Gastrocnemius medialis (tissue), 4 donors: Measurements from ENCODE around the gene PTCRA. TPM values are rescaled to one million over a fixed set of nuclear protein-coding genes. Genes with fewer than 3 reads are reported as not detected.

Experiments
- ATAC-seq, 2 donors: fragments of 150-250 bp; one replicate each; pipeline ENCODE4 v1.9.1; 2016
- DNase-seq, 2 donors: peaks; one replicate each; pipeline ENCODE4 v3.0.0-alpha.2; 2019
- H3K27ac ChIP-seq, 4 donors: fragments of 200-600 bp; sonication (generic); 1 replicate in 1 of 4; 2 replicates in 3 of 4; pipeline ENCODE4 v1.5.1; 2016 to 2018; ENCODE audit warnings: mild to moderate bottlenecking in 2 of 4, moderate library complexity in 1 of 4
- H3K27me3 ChIP-seq, 3 donors: fragments of 200-600 bp; sonication (generic) in 2 of 3; 1 replicate in 1 of 3; 2 replicates in 2 of 3; pipeline versions ENCODE4 v1.5.1 to v1.6.0; 2016 to 2019; ENCODE audit warnings: mild to moderate bottlenecking in 1 of 3, moderate library complexity in 1 of 3
- H3K36me3 ChIP-seq, 2 donors: fragments of 200-600 bp; sonication (generic) in 1 of 2; one replicate each; pipeline ENCODE4 v1.5.1; 2017 to 2018
- H3K4me1 ChIP-seq, 2 donors: fragments of 200-600 bp; sonication (generic) in 1 of 2; one replicate each; pipeline ENCODE4 v1.5.1; 2016 to 2017; ENCODE audit warnings: mild to moderate bottlenecking in 2 of 2
- H3K4me3 ChIP-seq, 4 donors: fragments of 200-600 bp; sonication (generic) in 3 of 4; 1 replicate in 1 of 4; 2 replicates in 3 of 4; pipeline ENCODE4 v1.5.1; 2016 to 2019; ENCODE audit warnings: mild to moderate bottlenecking in 2 of 4
- H3K9me3 ChIP-seq, 3 donors: fragments of 200-600 bp; sonication (generic) in 2 of 3; 1 replicate in 1 of 3; 2 replicates in 2 of 3; pipeline ENCODE4 v1.5.1; 2016 to 2019
- CTCF ChIP-seq, 5 experiments: fragments of 450-650 bp in 3 of 5; fragments of 200-600 bp in 2 of 5; sonication (generic) in 2 of 5; IDR thresholded peaks in 4 of 5; conservative IDR thresholded peaks in 1 of 5; 1 replicate in 4 of 5; 2 replicates in 1 of 5; pipeline ENCODE4 v1.5.1; 2016 to 2019; ENCODE audit warnings: antibody characterized with exemption in 5 of 5, mild to moderate bottlenecking in 3 of 5, moderate library complexity in 3 of 5
- POLR2A ChIP-seq, 2 donors: fragments of 450-650 bp; IDR thresholded peaks; one replicate each; pipeline ENCODE4 v1.6.1; 2017; ENCODE audit warnings: antibody characterized with exemption in 2 of 2, mild to moderate bottlenecking in 2 of 2, moderate library complexity in 2 of 2
- in situ Hi-C, 4 donors: fragments of 200-750 bp; cut with MboI; loops; one replicate each; pipeline versions ENCODE4 v1.15.0 to v1.8.0; 2017; ENCODE audit warnings: low sequenced_read_pairs in 4 of 4
- intact Hi-C: fragments of 100-400 bp; cut with DNase I; formaldehyde crosslinking; loops from one replicate; pipeline ENCODE4 v1.15.1; 2023; ENCODE audit warnings: low total_unique reads
- total RNA-seq, 4 donors: library from RNA; depleted of rRNA; stranded (reverse); fragments of >200 nt; gene quantifications; one replicate each; pipeline versions ENCODE4 v1.1.0 to v1.2.3, GENCODE V29; 2016

PTCRA gene
- total RNA-seq, 4 donors from 2014 or later: not detected

- ATAC-seq (no peak), DNase-seq (no peak)
- peaks cover 7 to 11% of the 10 kb centered on the region in 2 donors for H3K4me1 ChIP-seq
- TF ChIP-seq CTCF (IDR thresholded peaks at IDR 0.05 in 4 of 5, conservative IDR thresholded peaks at IDR 0.05 in 1 of 5): no peak
- TF ChIP-seq POLR2A (IDR thresholded peaks at IDR 0.05): no peak
- no peaks in the 10 kb centered on the region for H3K9me3 ChIP-seq
- H3K27ac ChIP-seq: no peak overlapping the region
- no peaks in the 10 kb centered on the region for H3K27me3 ChIP-seq
- peaks cover 0 to 33% of the 10 kb centered on the region in 2 donors for H3K36me3 ChIP-seq
- in situ Hi-C loops (no loop called here), intact Hi-C loops (no loop called here)
- no peak overlapping the region for H3K4me3 ChIP-seq
These were observed 46.8 kb downstream of the PTCRA start for GRCh38 chr6:42962502-42963178.

DNA sequence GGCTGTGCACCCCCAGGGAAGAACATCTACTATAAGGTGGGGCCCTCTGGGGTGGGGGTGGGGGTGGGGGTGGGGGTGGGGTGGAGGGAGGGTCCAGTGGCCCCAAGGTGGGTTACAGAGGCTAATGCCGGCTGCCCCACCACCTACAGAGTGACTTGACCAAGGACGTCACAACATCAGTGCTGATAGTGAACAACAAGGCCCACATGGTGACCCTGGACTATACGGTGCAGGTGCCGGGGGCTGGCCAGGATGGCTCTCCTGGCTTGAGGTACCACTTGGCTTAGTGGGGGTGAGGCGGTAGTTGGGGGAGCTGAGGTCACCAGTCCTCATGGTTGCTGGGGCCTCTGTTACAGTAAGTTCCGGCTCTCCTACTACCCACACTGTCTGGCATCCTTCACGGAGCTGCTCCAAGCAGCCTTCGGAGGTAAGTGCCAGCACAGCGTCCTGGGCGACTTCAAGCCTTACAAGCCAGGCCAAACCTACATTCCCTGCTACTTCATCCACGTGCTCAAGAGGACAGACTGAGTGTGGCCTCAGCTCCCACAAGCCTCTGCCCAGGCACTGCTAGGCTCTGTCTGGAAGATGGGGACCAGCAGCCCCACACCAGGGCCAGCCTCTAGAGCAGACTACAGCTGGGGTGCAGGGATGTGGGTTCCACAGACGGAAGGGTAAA is 47.5 kb downstream of the PTCRA start:
- H3K27me3 ChIP-seq: no peaks in the 10 kb centered on the region
- H3K27ac ChIP-seq: no peak overlapping the region
- ATAC-seq (no peak), DNase-seq (no peak)
- H3K9me3 ChIP-seq: no peaks in the 10 kb centered on the region
- intact Hi-C loops: no loop called here
- no peak overlapping the region for H3K4me3 ChIP-seq
- H3K4me1 ChIP-seq: peaks cover 7 to 11% of the 10 kb centered on the region in 2 donors
- TF ChIP-seq CTCF (IDR thresholded peaks at IDR 0.05 in 4 of 5, conservative IDR thresholded peaks at IDR 0.05 in 1 of 5): no peak
- TF ChIP-seq POLR2A (IDR thresholded peaks at IDR 0.05): no peak
- H3K36me3 ChIP-seq: peaks cover 0 to 33% of the 10 kb centered on the region in 2 donors
- in situ Hi-C loops: no loop called here

- Histone ChIP-seq H3K36me3 (peaks cover 0 to 33% of the 10 kb centered on the region in 2 donors), H3K9me3 (no peaks in the 10 kb centered on the region), H3K4me1 (peaks cover 7 to 11% of the 10 kb centered on the region in 2 donors), H3K4me3 (no peak overlapping the region), H3K27ac (no peak overlapping the region), H3K27me3 (no peaks in the 10 kb centered on the region)
- in situ Hi-C loops: no loop called here
- intact Hi-C loops: no loop called here
- no peak for DNase-seq
- TF ChIP-seq POLR2A (IDR thresholded peaks at IDR 0.05) (no peak), CTCF (IDR thresholded peaks at IDR 0.05 in 4 of 5, conservative IDR thresholded peaks at IDR 0.05 in 1 of 5) (no peak)
- ATAC-seq: no peak
These were observed 48.2 kb downstream of the PTCRA start for GRCh38 chr6:42963855-42964605.

DNA sequence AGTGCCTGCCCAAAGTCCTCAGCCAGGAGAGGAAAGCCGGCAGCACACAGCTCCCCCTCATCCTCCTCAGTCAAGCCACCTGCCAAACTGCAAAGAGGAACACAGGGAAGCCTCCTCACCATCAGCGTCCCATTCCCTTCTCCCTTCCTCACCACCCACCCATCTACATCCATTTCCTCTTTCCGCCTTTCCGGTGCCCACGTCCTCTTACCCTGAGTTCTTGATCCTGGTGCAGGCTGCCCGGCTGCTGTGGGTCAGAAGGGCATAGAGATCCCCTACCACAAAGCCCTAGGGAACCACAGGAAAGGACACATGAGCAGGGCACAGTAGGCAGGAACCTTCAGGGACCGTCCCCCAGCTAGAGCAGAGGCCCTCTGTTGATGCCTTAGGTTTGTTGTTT is 50.7 kb downstream of the PTCRA start:
- no peak overlapping the region for H3K27ac ChIP-seq
- H3K36me3 ChIP-seq: peaks cover 0 to 33% of the 10 kb centered on the region in 2 donors
- H3K9me3 ChIP-seq: no peaks in the 10 kb centered on the region
- no peaks in the 10 kb centered on the region for H3K4me1 ChIP-seq
- TF ChIP-seq POLR2A (IDR thresholded peaks at IDR 0.05) (no peak), CTCF (IDR thresholded peaks at IDR 0.05 in 4 of 5, conservative IDR thresholded peaks at IDR 0.05 in 1 of 5) (no peak)
- intact Hi-C loops: no loop called here
- DNase-seq (no peak), ATAC-seq (no peak)
- no peak overlapping the region for H3K4me3 ChIP-seq
- H3K27me3 ChIP-seq: no peaks in the 10 kb centered on the region
- in situ Hi-C loops: no loop called here
